H1 (cell line): Measurements from ENCODE around the gene CACNB2. TPM values are rescaled to one million over a fixed set of nuclear protein-coding genes. Genes with fewer than 3 reads are reported as not detected.

Experiments used
- ATF2 ChIP-seq: IDR thresholded peaks from 2 replicates; pipeline ENCODE4 v1.6.1; 2012; ENCODE audit warnings: low read length, inconsistent platforms
- BCL11A ChIP-seq, 2 experiments: IDR thresholded peaks; one replicate each; pipeline ENCODE4 v1.6.1; 2011; ENCODE audit warnings: low read depth in 2 of 2, low read length in 2 of 2, mild to moderate bottlenecking in 2 of 2
- EGR1 ChIP-seq: IDR thresholded peaks from 2 replicates; pipeline ENCODE4 v1.6.1; 2011; ENCODE audit warnings: low read depth, low read length, borderline replicate concordance
- GTF2F1 ChIP-seq: IDR thresholded peaks from 2 replicates; pipeline ENCODE4 v1.6.1; 2012; ENCODE audit warnings: low read depth, low read length, improper control_type of control experiment, borderline replicate concordance
- RNF2 ChIP-seq: fragments of 200-900, 300-1000 bp; sonication (generic); IDR thresholded peaks from 2 replicates; pipeline ENCODE4 v1.7.1; 2016; ENCODE audit warnings: borderline replicate concordance, low read depth, mild to moderate bottlenecking, antibody characterized with exemption, low read length; ENCODE audit not compliant: poor library complexity, severe bottlenecking; ENCODE audit errors: missing control alignments
- polyA plus RNA-seq, 7 experiments: library from polyadenylated mRNA; depleted of rRNA in 3 of 7; stranded (reverse) in 5 of 7; unstranded in 2 of 7; fragments of >200 nt in 5 of 7; fragments of 200-250 nt in 2 of 7; gene quantifications; 1 replicate in 5 of 7; 2 replicates in 1 of 7; 4 replicates in 1 of 7; pipeline versions ENCODE4 v1.2.1 to v1.2.3, GENCODE V29; 2011 to 2013; ENCODE audit warnings: missing spikeins in 2 of 7, mixed read lengths in 2 of 7
- total RNA-seq: library from RNA; stranded (reverse); fragmentation: NEBNext Ultra II Directional; extraction: Animal tissue kit (Norgen Biotek cat#: 25700); gene quantifications from 2 replicates; pipeline ENCODE4 v1.2.1, GENCODE V29; 2021

CACNB2 gene
- total and polyA plus RNA-seq, 2 of the 8 experiments (the other 6 are each of a cell fraction or from before 2014, with no cell fraction given): 2.4 to 3.2 TPM

- TF ChIP-seq ATF2 (no peak), EGR1 (no peak), BCL11A (IDR thresholded peaks at IDR 0.05; ENCODE audit: low read depth in 2 of 2, low read length in 2 of 2) (no peak), GTF2F1 (no peak), RNF2 (no peak)
Measured at GRCh38 chr10:18397906-18398305, 257.7 kb downstream of the CACNB2 start (continued).
